HG03558 (cell line): Measurements from ENCODE around the gene EFCAB6.

Source experiments
- ATAC-seq: cut with Tn5 transposase; IDR thresholded peaks from one replicate; pipeline ENCODE4 v1.9.1; 2021; ENCODE audit warnings: moderate number of reproducible peaks; ENCODE audit not compliant: unreplicated experiment; ENCODE audit errors: extremely low read depth

EFCAB6 gene

DNA sequence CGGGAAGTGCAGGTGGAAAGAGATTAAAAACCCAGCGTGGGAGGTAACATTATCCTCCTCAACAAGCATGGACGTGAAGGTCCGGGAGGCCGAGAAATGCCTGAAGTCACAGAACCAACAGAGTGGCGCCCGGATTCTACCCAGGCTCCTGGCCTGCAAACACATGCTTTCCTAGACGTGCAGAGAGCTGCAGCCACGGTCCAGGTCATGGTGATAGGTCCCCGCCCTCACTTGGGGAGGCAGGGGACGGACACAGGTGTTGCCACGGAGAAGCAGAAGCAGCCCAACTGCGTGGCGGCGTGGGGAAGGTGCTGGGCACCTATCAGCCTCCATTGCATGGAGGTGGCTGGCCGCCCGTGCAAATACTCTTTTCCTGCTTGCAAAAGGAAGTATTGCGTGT lies 251.5 kb downstream of the EFCAB6 start:
- no peak for ATAC-seq

GRCh38 chr22:43555561-43556515 lies 256.3 kb downstream of the EFCAB6 start:
- no peak for ATAC-seq

DNA sequence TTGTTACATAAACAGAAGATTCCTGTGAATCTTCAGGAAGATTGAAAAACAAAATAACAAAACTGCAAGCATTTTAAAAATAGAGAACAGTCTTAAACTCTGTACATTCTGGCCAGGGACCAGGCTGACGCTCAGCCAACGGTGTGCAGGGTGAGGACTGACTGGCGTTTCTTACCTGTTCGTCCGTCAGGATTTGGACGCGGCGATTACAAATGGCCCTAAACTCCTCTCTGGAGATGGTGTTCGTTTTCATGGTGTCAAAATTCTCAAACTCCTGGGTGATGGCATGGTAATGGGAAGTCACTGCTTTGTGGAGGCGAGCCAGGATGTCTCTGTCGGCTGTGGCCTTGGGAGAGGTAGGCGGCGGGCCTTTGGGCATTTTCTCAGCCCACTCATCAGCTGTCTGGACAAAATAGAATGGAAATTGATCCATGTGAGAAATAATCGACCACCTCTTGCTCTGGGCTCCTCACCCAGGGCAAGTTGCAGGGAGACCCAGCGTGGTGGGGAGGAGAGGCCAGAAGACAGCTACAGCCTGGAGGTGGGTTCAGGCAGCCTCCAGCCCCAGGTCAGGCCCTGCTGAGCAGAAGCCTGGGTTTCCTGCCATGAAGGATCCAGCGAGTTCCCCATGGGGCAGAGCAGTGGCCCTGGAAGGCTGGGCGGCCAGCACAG lies 257.3 kb downstream of the EFCAB6 start:
- no peak for ATAC-seq

DNA sequence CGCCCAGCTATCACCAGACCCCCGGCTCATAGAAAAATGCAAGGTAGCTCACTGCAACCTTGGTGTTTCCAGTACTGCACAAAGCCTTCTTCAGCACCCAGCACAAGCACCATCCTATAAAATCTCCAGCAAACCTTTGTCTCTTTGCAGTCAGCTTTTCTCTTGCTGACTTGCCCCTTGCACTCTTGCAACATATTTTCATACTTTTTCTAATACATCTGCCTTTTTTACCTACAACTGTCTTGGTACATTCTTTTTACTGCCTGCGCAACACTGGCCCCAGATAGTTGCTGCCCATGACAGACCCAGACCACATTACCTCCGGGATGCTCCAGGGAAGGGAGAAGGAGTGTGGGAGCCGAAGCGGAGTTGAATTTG lies 257.9 kb downstream of the EFCAB6 start:
- no peak for ATAC-seq

DNA sequence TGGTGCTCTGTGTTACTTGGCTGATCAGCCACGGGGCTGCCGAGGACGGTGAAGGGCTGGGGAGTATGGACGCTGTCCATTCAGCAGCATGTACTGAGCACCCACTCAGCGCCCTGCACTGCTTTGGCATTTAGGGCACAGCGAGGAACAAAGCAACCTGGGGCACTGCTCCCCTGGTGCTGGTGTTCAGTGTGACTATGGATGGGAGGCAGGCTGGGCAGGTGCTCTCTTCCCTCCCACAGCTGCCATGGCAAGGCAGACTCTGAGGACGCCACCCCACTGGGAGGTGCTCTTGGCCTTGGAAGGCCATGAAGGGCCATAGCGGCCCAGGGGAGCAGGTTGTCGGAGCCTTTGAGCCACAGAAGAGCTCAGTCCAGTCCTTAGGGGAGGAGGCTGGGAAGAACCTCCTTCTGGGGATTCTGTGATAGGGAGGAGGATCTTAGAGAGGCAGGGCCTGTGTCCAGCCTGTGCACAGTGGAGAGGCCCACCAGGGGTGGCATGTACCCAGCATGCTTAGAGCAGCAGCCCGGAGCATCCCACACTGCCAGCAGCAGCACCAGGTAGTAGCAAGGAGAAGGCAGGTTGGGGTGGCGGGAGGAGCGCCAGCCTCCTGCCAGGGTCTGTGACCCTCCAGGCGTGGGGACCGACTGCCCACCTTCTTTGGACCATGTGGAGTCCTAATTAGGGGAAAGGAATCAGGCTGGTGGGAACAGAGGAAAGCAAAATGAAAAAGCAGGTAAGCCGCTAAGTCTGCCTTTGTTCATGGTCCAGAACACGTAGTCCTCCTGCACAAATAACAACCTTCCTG lies 258.4 kb downstream of the EFCAB6 start:
- ATAC-seq = no peak

GRCh38 chr22:43550672-43551071 lies 261.4 kb downstream of the EFCAB6 start:
- ATAC-seq = no peak

- ATAC-seq = no peak
Observed at GRCh38 chr22:43550024-43550620, 262.0 kb downstream of the EFCAB6 start.

DNA sequence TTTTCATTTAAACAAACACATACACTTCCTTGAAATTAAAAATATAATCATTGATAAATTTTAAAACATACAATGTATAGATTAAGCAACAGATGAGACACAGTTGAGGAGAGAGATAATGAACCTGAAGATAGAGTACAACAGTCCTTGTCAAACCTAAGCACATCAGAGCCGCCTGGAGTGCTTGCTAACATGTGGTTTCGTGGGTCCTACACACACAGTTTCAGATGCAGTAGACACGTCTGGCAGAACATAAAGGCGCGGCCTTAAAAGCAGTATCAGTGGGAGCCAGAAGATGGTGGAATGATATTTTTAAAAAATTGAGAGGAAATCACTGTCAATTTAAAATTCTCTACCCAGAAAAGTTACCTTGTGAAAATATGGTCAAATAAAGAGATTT lies 265.9 kb downstream of the EFCAB6 start:
- no peak for ATAC-seq

DNA sequence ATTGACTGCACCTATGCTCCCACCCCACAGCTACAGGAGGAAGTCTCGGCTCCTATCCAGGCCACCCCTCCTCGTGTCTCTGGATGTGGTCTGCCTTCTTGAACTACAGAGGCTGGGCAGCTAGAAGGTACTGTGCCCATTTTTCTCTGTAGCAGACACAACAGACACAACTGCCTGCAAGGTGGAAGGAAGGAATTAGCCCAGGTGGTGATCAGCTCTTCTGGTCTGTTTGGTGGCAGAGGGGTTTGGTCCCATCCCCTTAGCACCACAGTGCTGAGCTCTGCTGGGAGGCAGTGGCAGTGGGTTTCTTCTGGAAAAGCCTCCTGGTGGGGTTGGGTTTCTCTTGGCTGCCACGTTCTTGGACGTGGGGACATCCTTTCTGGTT lies 267.8 kb downstream of the EFCAB6 start:
- ATAC-seq = no peak

GRCh38 chr22:43543522-43544288 lies 268.4 kb downstream of the EFCAB6 start:
- ATAC-seq = no peak

DNA sequence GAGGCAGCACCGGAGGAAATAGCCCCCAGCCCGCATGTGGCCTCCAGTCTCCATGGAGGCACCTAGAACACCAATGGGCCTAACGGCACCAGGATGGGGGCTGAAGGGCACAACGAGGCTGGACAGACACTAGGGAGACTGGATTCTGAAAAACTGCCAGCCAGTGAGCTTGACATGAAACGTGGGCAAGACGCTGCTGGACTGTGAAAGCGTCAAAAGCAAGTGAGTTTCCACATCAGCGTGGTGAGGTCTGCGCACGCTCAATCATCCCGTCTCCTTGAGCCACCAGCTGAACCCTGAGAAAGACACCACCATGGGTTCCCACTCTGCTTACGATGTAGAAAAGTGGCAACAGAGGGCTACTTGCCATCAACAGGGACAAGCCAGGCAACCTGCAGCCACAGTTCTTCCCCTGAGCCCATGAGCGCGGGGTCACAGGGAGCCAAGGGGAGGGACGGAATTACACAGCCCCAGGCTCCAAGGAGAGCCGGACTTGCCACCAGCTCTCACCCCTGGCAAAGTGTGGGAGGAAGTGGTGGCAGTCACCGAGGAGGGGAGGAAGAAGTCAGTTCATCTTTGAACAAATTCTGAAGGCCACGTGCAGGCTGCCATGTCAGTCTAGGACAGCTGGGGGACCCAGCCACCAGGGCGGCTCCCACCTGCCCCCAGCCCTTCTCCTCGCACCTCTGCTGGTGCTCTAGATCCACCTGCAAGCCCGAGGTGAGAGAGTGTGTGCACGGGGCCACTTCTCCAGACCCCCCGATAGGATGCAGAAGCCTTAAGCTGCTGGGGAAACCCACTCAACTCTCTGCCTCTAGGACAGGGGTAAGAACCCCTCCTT lies 269.2 kb downstream of the EFCAB6 start:
- no peak for ATAC-seq

DNA sequence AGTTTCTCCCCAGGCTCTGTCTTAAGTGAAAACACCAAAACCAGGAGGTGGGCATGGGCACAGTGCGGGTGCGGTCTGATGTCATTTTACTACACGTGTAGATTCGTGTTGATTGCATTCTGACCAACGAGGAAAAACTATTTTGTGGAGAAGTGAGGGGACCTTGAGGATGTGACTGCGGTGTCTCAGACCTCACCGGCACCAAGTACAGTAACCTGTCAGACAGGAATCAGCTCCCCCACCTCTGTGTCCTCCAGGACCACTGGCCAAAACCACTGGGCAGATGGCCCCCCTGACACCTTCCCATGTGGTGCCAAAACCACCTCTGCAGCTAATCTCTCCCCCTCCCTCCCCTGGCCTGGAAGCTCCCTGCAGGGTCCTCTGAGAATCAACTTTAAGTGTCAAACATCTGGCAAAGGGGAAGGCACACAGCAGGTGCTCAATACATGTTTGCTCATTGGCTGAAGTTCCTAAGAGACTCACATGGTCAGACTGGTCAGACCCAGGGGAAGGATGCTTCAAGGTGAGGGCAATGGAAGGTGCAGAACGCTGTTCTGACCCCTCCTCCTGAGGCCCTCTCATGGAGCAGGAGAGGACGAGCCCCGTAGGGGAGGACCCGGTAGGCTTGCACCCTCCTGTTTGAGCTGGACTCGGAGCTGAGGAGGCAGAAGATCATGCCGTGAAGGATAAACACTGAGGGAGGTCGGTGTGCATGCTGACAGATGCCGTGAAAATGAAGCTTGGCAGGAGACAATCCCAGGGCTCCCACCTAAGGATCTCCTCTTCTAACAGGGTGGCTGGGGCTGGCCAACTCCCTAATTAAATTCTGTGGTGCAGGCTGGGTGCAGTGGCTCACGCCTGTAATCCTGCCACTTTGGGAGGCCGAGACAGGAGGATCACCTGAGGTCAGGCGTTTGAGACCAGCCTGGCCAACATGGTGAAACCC lies 270.4 kb downstream of the EFCAB6 start:
- ATAC-seq = no peak

DNA sequence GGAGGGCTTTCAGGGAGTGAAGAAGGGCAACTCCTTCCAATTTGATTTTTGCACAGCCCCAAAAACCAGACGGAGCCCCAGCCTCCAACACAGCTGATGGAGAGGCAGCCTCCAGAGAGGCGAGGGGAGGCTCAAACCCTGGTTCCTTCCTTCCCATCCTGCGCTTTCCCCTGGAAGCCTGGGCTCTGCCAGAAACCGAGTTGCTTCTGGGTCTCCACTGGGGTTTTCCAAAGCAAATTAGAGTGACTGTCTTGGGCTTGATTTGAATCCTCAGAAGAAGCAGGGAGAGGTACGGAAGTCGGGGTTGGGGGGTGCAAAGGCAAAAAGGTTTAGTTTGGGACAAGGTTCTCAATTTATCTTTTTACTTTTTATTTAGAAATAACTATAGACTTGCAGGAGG lies 271.1 kb downstream of the EFCAB6 start:
- no peak for ATAC-seq

DNA sequence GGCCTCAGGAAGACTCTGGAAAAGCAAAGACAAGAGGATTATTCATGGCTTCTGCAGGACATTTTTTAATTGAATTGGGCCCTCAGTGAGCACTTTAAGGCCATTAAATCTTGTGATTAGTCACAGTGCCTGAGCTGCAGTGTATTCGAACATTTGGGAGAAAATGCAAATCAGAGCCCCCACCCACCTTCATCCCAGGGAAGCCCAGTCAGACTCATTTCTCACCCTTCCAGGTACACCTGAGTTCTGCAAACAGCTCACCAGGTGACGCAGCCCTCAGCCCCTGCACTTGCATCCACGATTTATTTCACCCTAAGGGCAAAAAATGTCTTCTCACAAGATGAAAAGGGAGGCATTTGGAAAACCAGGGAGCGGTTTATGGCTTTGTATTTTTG lies 271.6 kb downstream of the EFCAB6 start:
- ATAC-seq = no peak

DNA sequence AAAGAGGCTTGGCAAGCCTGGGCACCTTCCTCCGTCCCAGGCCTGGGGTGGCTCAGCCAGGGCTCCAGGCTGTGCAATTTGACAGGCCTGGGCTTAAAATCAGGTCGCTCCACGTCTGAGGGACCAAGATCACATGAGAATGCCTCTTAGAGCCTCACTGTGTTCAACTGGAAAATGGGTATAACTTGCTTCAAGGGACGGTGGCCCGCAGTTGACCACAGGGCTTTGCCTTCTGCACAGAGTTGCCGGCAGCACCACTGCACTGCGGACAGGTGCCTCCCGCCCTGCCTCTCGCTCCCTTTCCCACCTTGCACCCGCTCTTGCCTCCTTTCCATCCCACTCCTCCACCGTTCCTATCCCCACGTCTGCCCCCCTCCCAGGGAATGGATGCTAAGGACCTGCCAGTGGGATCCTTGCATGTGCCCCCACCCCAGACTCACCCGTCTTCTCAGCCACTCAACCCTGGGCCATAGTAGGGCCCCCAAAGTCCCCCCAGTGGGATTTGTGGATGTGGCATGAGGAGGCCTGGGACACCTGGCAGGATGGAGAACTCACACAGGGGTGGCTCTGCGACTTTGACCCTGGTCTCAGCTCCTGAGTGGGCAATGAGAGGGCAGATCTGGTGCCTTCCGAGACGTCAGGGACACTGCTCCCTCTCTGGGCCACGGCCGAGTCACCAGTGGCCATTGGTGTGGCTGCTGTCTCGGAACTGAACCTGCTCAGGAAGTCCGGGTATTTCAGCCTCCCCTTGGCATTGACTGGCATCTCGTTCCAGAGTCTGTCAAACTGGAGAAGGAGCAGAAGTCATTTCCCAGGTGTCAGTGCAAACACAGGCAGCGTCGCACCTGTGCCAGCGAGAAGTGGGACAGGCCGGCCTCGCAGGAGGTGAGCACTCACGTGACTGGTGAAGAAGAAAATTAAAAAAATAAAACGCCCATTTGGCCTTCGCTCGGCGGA lies 272.3 kb downstream of the EFCAB6 start:
- no peak for ATAC-seq

GRCh38 chr22:43537019-43537585 lies 275.0 kb downstream of the EFCAB6 start:
- ATAC-seq = no peak
